Fibroblast of peridontal ligament (primary cell): ENCODE results near the gene OR8B3.
"Not testable (repeated sequence)": the region's sequence is repeated elsewhere in the genome, so short reads cannot be mapped to it uniquely, and the experiment has no call there.

Experiments
- DNase-seq: peaks from one replicate; pipeline ENCODE4 v3.0.0-alpha.2; 2010; ENCODE audit errors: extremely low read depth

The OR8B3 gene

GRCh38 chr11:124398924-124399323 lies at the start of gene OR8B3:
TSS of gene OR8B3 (minus strand) at chr11:124399024. CDS start at chr11:124397351, 1,673 bp downstream.
- no peak for DNase-seq

GRCh38 chr11:124446916-124447315 lies 48.1 kb upstream of the OR8B3 start:
- DNase-seq = no peak

GRCh38 chr11:124445646-124446150 lies 46.9 kb upstream of the OR8B3 start, which contains the start of gene OR8B8:
TSS of gene OR8B8 (minus strand) at chr11:124445696. CDS start at chr11:124441085, 4,611 bp downstream.
- DNase-seq = no peak

GRCh38 chr11:124442847-124443246 lies 44.0 kb upstream of the OR8B3 start:
- no peak for DNase-seq

- DNase-seq = peak; percentile 9
These were observed 43.6 kb upstream of the OR8B3 start for GRCh38 chr11:124442442-124442841.

GRCh38 chr11:124441519-124441918 lies 42.7 kb upstream of the OR8B3 start:
- no peak for DNase-seq

GRCh38 chr11:124441081-124441480 lies 42.3 kb upstream of the OR8B3 start:
- DNase-seq = no peak

- DNase-seq = no peak
These were observed 41.8 kb upstream of the OR8B3 start for GRCh38 chr11:124440608-124441007.

- DNase-seq = no peak
These were observed 35.9 kb upstream of the OR8B3 start for GRCh38 chr11:124434699-124435098.

- no peak for DNase-seq
These were observed 30.8 kb upstream of the OR8B3 start for GRCh38 chr11:124429599-124429998.

GRCh38 chr11:124424384-124424921 lies 25.6 kb upstream of the OR8B3 start, which contains the start of gene OR8B4:
TSS of gene OR8B4 (minus strand) at chr11:124424871. CDS start at chr11:124424871, 0 bp downstream.
- DNase-seq = no peak

GRCh38 chr11:124421043-124421442 lies 22.2 kb upstream of the OR8B3 start:
- DNase-seq = no peak

- DNase-seq = peak; percentile 75
These were observed 16.6 kb upstream of the OR8B3 start for GRCh38 chr11:124415356-124415923.

- no peak for DNase-seq
These were observed 11.1 kb upstream of the OR8B3 start for GRCh38 chr11:124409906-124410305.

GRCh38 chr11:124405581-124405980 lies 6.8 kb upstream of the OR8B3 start:
- DNase-seq = no peak

- not testable (repeated sequence) for DNase-seq
These were observed 4.4 kb upstream of the OR8B3 start for GRCh38 chr11:124403186-124403585.

GRCh38 chr11:124402326-124402922 lies 3.6 kb upstream of the OR8B3 start:
- DNase-seq = peak; percentile 88

- DNase-seq = not testable (repeated sequence)
These were observed 2.0 kb downstream of the OR8B3 start for GRCh38 chr11:124396847-124397246.

- DNase-seq = peak; percentile 8
These were observed 4.4 kb downstream of the OR8B3 start for GRCh38 chr11:124394408-124394807.

GRCh38 chr11:124384399-124384798 lies 14.4 kb downstream of the OR8B3 start, which contains the start of gene OR8B2:
TSS of gene OR8B2 (minus strand) at chr11:124384499. CDS start at chr11:124383343, 1,156 bp downstream.
- no peak for DNase-seq

GRCh38 chr11:124382857-124383256 lies 16.0 kb downstream of the OR8B3 start:
- DNase-seq = not testable (repeated sequence)

- no peak for DNase-seq
These were observed 18.2 kb downstream of the OR8B3 start for GRCh38 chr11:124380585-124380984.

- no peak for DNase-seq
These were observed 22.5 kb downstream of the OR8B3 start for GRCh38 chr11:124376280-124376679.
